HL-60/S4 (cell line): ENCODE measurements around the gene EDRF1.

Experiments used
- in situ Hi-C: fragments of 300-500 bp; cut with MboI; formaldehyde crosslinking; loops from 2 replicates; pipeline ENCODE4 v1.14.3; 2022; ENCODE audit warnings: low sequenced_read_pairs

The EDRF1 gene

GRCh38 chr10:125761961-125762360, 42.5 kb downstream of the EDRF1 start:
- in situ Hi-C loops: no loop called here

DNA sequence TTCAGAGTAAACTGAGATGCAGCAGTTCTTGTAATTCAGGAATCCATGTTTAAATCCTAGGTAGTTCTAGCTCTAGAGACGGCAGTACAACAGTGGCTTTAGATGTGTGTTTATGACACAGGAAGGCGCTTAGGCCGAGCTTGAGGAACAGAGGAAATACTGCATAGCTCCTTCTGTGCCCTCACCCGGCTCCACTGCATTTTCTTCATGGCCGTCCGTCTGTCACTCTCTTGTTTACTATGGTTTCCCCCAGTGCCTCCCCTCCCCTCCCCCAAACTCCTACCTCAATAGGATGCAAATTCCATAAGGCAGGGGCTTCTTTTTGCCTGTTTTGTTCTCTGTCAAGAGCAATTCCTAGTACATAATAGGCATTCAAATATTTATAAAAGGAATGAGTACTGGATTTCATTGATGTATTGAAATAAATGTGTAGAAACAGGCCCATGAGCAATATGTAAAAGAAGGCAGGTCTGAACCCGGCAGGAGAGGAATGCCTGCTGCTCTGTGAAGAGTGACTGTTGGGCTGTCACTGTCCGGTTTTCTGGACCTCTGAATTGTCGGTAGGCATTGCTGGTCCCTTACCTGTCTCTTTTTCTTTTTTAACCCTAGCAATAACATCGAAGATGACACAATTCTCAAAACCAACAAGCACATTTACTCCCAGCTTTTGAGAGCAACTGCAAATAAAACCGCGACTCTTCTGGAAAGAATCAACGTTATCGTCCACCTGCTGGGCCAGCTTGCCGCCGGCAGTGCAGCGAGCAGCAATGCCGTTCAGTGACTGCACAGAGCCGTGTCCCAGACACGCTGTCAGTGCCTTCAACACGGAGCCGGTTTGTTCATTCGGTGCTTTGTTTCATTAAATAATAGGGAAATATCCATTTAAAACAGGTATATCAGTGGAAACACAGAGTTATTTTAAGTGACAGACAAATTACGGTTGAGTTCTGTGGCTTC, 43.5 kb downstream of the EDRF1 start:
- in situ Hi-C loops: no loop called here

- in situ Hi-C loops: no loop called here
Measured at GRCh38 chr10:125765835-125766234, 46.3 kb downstream of the EDRF1 start.

GRCh38 chr10:125766511-125766910, 47.0 kb downstream of the EDRF1 start:
- in situ Hi-C loops: no loop called here

- in situ Hi-C loops: no loop called here
Measured at GRCh38 chr10:125768219-125768855, 48.8 kb downstream of the EDRF1 start.

DNA sequence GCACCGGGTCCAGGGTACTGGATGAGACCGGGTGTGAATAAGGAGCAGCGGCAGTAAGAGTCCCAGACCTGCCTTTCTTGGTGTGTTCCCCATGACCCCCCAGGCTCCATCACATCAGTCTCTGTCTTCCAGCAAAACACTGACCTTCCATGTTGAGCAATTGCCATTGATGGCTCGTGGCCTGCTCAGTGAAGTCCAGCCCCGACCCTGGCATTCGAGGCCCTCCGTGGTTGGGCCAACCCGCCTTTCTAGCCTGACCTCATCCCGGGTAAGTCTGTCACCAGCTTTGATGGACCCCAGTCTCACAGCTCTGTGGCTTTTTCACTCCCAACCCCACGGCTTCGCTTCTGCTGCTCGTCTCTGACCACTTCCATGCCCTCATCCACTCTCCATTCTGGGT, 49.7 kb downstream of the EDRF1 start:
- in situ Hi-C loops: no loop called here

GRCh38 chr10:125770844-125771243, 51.3 kb downstream of the EDRF1 start:
- in situ Hi-C loops: no loop called here

- in situ Hi-C loops: no loop called here
Measured at GRCh38 chr10:125772112-125772863, 52.8 kb downstream of the EDRF1 start.

GRCh38 chr10:125772864-125773180, 53.3 kb downstream of the EDRF1 start:
- in situ Hi-C loops: no loop called here

DNA sequence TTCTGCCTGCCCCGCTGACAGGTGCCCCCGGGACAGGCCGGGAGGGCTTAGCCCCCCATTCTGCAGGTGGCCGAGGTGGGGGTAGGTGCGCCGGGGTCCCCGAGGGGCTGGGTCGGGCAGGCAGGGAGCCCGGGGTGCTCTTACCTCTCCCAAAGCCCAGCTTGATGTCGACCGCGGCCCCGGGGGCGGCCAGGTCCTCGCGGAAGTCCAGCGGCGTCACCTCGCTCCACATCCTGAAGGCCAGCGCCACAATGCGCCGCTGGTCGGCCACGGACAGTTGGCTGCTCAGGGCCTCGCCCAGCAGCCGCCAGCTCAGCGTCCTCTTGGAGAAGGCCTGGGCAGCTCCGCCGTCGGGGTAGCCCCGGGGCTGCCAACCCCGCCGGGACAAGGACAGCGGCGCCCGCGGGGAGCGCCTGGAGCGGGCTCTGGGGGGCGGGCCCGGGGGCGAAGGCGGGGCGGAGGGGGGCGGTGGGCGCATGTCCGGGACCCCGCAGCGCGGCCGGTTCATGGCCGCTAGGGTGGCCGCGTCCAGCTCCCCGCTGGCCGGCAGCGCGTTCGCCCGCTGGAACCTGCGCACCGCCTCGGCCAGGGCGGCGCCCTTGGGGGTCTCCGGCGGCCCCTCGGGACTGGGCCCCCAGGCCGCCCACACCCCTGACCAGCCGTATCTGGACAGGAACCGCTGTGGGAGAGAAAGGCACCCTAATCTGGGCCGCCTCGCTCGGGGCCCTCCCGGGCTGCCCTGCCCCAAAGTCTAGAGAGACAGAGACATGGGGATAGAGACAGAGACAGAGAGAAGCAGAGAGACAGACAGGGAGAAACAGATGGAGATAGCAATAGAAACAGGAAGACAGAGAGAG, 54.4 kb downstream of the EDRF1 start:
- in situ Hi-C loops: no loop called here

DNA sequence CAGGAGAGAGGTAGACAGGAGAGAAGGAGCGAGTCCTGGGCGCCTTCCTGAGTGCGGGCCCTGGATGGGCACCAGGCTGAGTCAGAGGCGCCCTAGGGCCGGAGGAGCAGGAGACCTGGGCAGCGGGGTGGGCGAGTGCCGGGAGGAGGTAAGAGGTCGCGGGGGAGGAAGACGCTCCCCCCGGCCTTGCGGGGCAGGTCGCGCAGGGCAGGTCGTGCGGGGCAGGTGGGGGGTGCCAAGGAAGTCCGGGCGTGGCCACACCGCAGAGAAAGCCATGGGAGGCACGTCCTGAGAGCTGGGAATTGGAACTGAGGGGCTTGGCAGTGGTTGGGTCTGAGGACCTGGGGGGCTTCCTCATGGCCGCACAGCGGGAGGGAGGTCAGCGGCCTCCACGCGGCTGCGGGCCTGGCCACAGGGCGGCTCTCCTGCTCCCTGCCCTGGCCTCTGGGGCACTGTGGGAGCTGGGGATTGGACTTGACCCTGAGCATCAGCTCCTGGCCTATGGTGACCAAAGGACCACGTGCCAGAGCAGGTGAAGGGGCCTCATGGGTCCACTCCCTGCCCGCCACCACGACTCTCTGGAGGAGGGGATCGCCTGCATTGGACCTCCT, 55.2 kb downstream of the EDRF1 start:
- in situ Hi-C loops: no loop called here

DNA sequence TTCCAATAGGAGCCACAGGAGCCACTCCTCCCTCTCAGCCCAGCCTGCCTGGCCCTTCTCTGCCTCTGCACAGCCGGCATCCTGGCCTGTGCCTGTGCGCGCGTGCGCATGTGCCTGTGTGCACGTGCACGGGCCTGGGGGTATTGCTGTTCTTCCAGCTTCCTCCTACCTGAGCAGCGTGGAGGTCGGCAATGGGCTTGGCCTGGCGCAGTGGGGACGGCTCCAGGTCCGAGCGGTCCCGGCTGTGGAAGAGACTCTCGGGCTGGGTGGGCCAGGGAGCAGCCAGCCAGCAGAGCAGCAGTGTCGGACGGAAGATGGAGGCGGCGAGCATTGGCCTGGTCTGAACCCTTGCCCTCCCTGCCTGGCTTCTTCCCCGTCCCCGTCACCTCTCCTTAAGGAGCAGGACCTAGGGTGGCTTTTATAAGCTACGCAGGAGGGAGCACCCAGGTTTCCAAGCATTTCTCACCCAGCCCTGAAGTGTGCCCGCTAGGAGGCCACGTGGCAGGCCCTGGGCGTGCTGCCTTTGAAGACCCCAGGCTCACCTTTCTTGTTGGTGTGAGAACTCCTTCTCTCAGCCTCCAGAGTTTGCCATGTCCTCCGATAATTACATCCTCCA, 56.1 kb downstream of the EDRF1 start, which contains the start of gene MMP21:
Gene MMP21, minus strand, starts transcription at position 331 of the 616 bp plus-strand sequence. Its CDS starts 0 bp downstream, at position 331.
- in situ Hi-C loops: no loop called here

GRCh38 chr10:125777806-125778205, 58.3 kb downstream of the EDRF1 start:
- in situ Hi-C loops: no loop called here

- in situ Hi-C loops: no loop called here
Measured at GRCh38 chr10:125778556-125778955, 59.0 kb downstream of the EDRF1 start.

GRCh38 chr10:125779403-125780327, 60.2 kb downstream of the EDRF1 start:
- in situ Hi-C loops: no loop called here

DNA sequence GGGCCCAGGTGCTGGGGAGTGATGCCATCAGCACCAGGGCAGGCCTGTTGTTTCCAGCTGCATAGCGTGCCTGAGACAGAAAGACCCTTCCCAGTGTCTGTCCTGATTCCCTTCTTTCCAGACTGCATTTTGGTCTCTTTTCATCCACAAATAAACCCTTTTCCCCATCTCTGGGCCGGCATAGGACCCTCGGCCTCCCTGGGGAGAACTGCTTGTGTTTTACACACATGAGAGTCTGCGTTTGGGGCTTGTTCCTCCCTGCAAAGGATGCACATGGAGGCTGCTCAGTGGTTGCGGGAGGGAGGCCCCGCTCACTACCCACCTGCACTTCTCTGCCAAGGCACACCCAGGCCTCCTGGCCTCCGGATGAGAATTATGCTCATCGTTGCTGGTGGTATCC, 61.9 kb downstream of the EDRF1 start:
- in situ Hi-C loops: no loop called here

DNA sequence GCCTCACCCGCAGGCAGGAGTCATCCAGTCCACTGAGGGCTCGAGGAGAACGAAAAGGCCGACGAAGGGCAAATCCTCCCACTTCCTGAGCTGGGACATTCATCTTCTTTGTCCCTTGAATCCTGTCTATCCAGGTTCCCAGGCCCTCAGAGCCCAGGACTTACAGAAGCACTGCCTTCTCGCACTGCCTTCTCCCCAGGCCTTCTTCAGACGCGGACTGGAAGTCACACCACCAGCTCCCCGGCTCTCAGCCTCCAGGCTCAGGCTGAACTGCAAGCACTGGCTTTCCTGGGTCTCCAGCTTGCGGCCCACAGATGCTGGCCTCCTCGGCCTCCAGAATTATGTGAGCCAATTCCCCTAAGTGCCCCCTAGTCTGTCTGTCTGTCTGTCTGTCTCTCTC, 62.5 kb downstream of the EDRF1 start:
- in situ Hi-C loops: no loop called here

- in situ Hi-C loops: no loop called here
Measured at GRCh38 chr10:125782616-125783015, 63.1 kb downstream of the EDRF1 start.

- in situ Hi-C loops: no loop called here
Measured at GRCh38 chr10:125783408-125783807, 63.9 kb downstream of the EDRF1 start.
